HTERT RPE-1 (cell line): ENCODE data around the gene ECE1.

Source experiments
- in situ Hi-C: fragments of 300-500 bp; cut with MboI; formaldehyde crosslinking; loops from 4 replicates; pipeline ENCODE4 v1.14.3; 2020; ENCODE audit warnings: low sequenced_read_pairs

Gene ECE1

GRCh38 chr1:21308847-21309652 is 18.8 kb upstream of the ECE1 start:
- in situ Hi-C loops: no loop called here

- in situ Hi-C loops: no loop called here
These were observed 18.1 kb upstream of the ECE1 start for GRCh38 chr1:21308330-21308729.

GRCh38 chr1:21307663-21308305 is 17.5 kb upstream of the ECE1 start:
- in situ Hi-C loops: no loop called here

- in situ Hi-C loops: no loop called here
These were observed 16.9 kb upstream of the ECE1 start for GRCh38 chr1:21307210-21307609.

- in situ Hi-C loops: no loop called here
These were observed 15.6 kb upstream of the ECE1 start for GRCh38 chr1:21305900-21306189.

GRCh38 chr1:21305155-21305899 is 15.1 kb upstream of the ECE1 start:
- in situ Hi-C loops: no loop called here

GRCh38 chr1:21304488-21304887 is 14.2 kb upstream of the ECE1 start:
- in situ Hi-C loops: no loop called here

GRCh38 chr1:21302747-21303715 is 12.8 kb upstream of the ECE1 start:
- in situ Hi-C loops: no loop called here

GRCh38 chr1:21301794-21302440 is 11.7 kb upstream of the ECE1 start:
- in situ Hi-C loops: no loop called here

- in situ Hi-C loops: no loop called here
These were observed 10.5 kb upstream of the ECE1 start for GRCh38 chr1:21300774-21301173.

GRCh38 chr1:21299780-21300395 is 9.6 kb upstream of the ECE1 start:
- in situ Hi-C loops: no loop called here

- in situ Hi-C loops: no loop called here
These were observed 8.7 kb upstream of the ECE1 start for GRCh38 chr1:21298981-21299391.

- in situ Hi-C loops: no loop called here
These were observed 7.7 kb upstream of the ECE1 start for GRCh38 chr1:21297975-21298374.

GRCh38 chr1:21296509-21297354 is 6.5 kb upstream of the ECE1 start:
- in situ Hi-C loops: no loop called here

GRCh38 chr1:21295545-21295944 is 5.3 kb upstream of the ECE1 start:
- in situ Hi-C loops: no loop called here

- in situ Hi-C loops: no loop called here
These were observed 4.7 kb upstream of the ECE1 start for GRCh38 chr1:21295002-21295401.

GRCh38 chr1:21294266-21294989 is 4.2 kb upstream of the ECE1 start:
- in situ Hi-C loops: no loop called here

GRCh38 chr1:21293537-21294265 is 3.4 kb upstream of the ECE1 start:
- in situ Hi-C loops: no loop called here
